Prostate gland (tissue), 2 donors: ENCODE results near the gene CATSPERD.

Source experiments
- CTCF ChIP-seq, 4 experiments: fragments of 200-600 bp in 2 of 4; fragments of 450-650 bp in 2 of 4; sonication (generic) in 2 of 4; IDR thresholded peaks; 1 replicate in 3 of 4; 2 replicates in 1 of 4; pipeline ENCODE4 v1.5.1; 2016 to 2019; ENCODE audit warnings: antibody characterized with exemption in 4 of 4, mild to moderate bottlenecking in 2 of 4, moderate library complexity in 2 of 4
- POLR2A ChIP-seq: fragments of 450-650 bp; IDR thresholded peaks from one replicate; pipeline ENCODE4 v1.6.1; 2016; ENCODE audit warnings: antibody characterized with exemption, mild to moderate bottlenecking
- POLR2AphosphoS5 ChIP-seq: sonication (generic); formaldehyde crosslinking; IDR thresholded peaks from one replicate; pipeline ENCODE4 v1.6.1; 2017; ENCODE audit warnings: antibody characterized with exemption

GRCh38 chr19:5804516-5805461, 84.4 kb downstream of the CATSPERD start, which contains the start of gene NRTN:
- TF ChIP-seq CTCF (IDR thresholded peaks at IDR 0.05) = no peak
- no peak for TF ChIP-seq POLR2A
- TF ChIP-seq POLR2AphosphoS5 = no peak
